Immature natural killer cell (primary cell): ENCODE measurements around the gene PAAF1. TPM values are rescaled to one million over a fixed set of nuclear protein-coding genes. Genes with fewer than 3 reads are reported as not detected.

Experiments used
- DNase-seq, 3 donors: peaks; one replicate each; pipeline ENCODE4 v3.0.0; 2022; ENCODE audit warnings: mixed read lengths in 1 of 3
- H3K27ac Mint-ChIP-seq, 6 donors: one replicate each; pipeline ENCODE4 v1.8.0; 2020; ENCODE audit warnings: mixed read lengths in 6 of 6, mild to moderate bottlenecking in 5 of 6, inconsistent platforms in 4 of 6, moderate library complexity in 3 of 6
- H3K27me3 Mint-ChIP-seq, 3 donors: one replicate each; pipeline ENCODE4 v1.8.0; 2020 to 2021; ENCODE audit warnings: low read depth in 3 of 3, mild to moderate bottlenecking in 3 of 3, mixed read lengths in 3 of 3, moderate library complexity in 3 of 3, inconsistent platforms in 1 of 3
- H3K36me3 Mint-ChIP-seq, 3 donors: one replicate each; pipeline ENCODE4 v1.8.0; 2020; ENCODE audit warnings: mixed read lengths in 3 of 3, inconsistent platforms in 2 of 3, mild to moderate bottlenecking in 2 of 3
- H3K4me1 Mint-ChIP-seq, 2 donors: one replicate each; pipeline ENCODE4 v1.8.0; 2020; ENCODE audit warnings: inconsistent platforms in 2 of 2, mild to moderate bottlenecking in 2 of 2, mixed read lengths in 2 of 2, moderate library complexity in 1 of 2
- H3K4me3 Mint-ChIP-seq, 5 donors: one replicate each; pipeline ENCODE4 v1.8.0; 2020; ENCODE audit warnings: mild to moderate bottlenecking in 5 of 5, mixed read lengths in 5 of 5, inconsistent platforms in 3 of 5, moderate library complexity in 3 of 5
- H3K9me3 Mint-ChIP-seq, 6 donors: one replicate each; pipeline ENCODE4 v1.8.0; 2020; ENCODE audit warnings: mild to moderate bottlenecking in 6 of 6, mixed read lengths in 6 of 6, inconsistent platforms in 4 of 6, moderate library complexity in 3 of 6
- polyA plus RNA-seq, 3 donors: library from polyadenylated mRNA; unstranded; fragments of 300-500 nt; fragmentation: Illumina TruSeq; gene quantifications; one replicate each; pipeline ENCODE4 v1.2.3, GENCODE V29; 2021

Gene PAAF1
- polyA plus RNA-seq, 3 donors from 2014 or later = 10.7 to 21.5 (median 14.0) TPM

DNA sequence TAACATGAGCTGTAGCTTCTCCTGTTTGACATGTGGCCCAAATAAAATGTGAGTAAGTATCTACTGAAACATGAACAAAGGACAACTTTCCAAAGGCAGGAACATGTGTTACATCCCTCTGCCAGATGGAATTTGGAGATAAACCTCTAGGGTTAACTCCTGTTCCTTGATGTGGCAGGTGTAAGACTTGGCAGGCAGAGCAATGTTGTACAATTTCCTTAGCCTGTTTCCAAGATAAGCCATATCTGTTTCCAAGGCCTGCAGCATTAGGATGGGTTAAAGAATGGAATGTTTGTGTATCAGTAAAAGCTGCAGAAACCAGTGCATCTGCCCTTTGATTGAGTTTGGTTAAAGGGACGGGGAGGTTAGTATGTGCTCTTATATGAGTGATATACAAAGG, 65.2 kb downstream of the PAAF1 start:
- DNase-seq = no peak
- peaks cover 6 to 12% (median 10%) of the 10 kb centered on the region in 3 donors for H3K36me3 Mint-ChIP-seq
- no peak overlapping the region for H3K4me3 Mint-ChIP-seq
- H3K4me1 Mint-ChIP-seq = no peaks in the 10 kb centered on the region
- H3K27me3 Mint-ChIP-seq = peaks cover 0 to 3% (median 2%) of the 10 kb centered on the region in 3 donors
- no peak overlapping the region for H3K27ac Mint-ChIP-seq
- peaks cover 0 to 9% (median 3%) of the 10 kb centered on the region in 6 donors for H3K9me3 Mint-ChIP-seq

DNA sequence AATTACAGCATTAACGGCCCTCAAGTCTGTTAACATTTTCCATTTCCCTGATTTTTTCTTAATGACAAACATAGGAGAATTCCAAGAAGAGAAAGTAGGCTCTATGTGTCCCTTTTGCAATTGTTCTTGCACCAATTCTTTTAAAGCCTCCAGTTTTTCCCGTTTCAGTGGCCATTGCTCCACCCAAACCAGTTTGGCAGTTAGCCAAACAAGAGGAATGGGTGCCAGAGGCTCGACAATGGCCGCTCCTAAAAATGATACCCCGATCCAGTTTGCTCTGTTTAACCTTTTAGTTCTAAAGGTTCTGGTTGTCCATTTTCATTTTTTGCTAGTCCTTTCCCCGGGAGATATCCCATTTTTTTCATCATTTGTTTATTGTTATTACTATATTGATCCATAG, 67.3 kb downstream of the PAAF1 start:
- H3K36me3 Mint-ChIP-seq = peaks cover 6 to 11% (median 7%) of the 10 kb centered on the region in 3 donors
- H3K9me3 Mint-ChIP-seq = peaks cover 0 to 9% (median 4%) of the 10 kb centered on the region in 6 donors
- no peak overlapping the region for H3K4me3 Mint-ChIP-seq
- DNase-seq = no peak
- H3K27ac Mint-ChIP-seq = no peak overlapping the region
- no peaks in the 10 kb centered on the region for H3K4me1 Mint-ChIP-seq
- H3K27me3 Mint-ChIP-seq = peaks cover 2 to 4% (median 2%) of the 10 kb centered on the region in 3 donors

DNA sequence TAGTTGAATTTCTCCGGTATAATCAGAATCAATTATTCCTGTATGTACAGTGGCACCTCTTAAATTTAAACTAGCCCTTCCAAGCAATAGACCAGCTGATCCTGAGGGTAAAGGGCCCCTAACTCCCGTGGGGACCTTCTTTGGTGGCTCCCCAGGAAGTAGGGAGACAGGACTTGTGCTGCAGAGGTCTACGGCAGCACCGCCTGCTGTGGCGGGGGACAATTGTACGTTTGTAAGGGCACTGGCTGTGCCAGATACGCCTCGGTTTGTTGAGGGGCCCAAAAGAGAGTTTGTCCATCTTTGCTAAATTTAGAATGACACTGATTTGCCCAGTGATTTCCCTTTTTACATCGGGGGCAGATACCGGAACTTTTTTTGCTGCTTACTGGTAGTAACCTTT, 68.1 kb downstream of the PAAF1 start:
- H3K4me3 Mint-ChIP-seq = no peak overlapping the region
- H3K4me1 Mint-ChIP-seq = no peaks in the 10 kb centered on the region
- H3K36me3 Mint-ChIP-seq = peaks cover 6 to 11% (median 7%) of the 10 kb centered on the region in 3 donors
- H3K27me3 Mint-ChIP-seq = peaks cover 2 to 4% (median 2%) of the 10 kb centered on the region in 3 donors
- H3K9me3 Mint-ChIP-seq = peaks cover 0 to 9% (median 4%) of the 10 kb centered on the region in 6 donors
- no peak for DNase-seq
- no peak overlapping the region for H3K27ac Mint-ChIP-seq

DNA sequence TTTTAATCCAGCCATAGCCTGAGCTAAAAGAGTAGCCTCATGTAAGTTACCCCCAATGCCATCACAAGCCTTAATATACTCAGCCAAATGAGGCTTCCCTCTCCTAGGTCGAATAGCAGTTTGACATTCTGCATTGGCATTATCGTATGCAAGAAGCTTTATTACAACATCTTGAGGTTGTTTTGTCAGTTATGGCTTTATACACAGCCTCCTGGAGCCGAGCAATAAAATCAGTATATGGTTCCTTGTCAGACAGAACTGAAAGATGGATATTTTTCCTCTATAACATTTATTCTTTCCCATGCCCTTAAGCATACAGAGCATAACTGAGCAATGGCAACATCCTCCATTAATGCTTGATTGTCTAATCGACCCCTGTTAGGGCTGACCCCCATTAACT, 68.6 kb downstream of the PAAF1 start:
- Mint-ChIP-seq H3K4me3 (no peak overlapping the region), H3K27ac (no peak overlapping the region), H3K9me3 (peaks cover 0 to 9% (median 4%) of the 10 kb centered on the region in 6 donors), H3K36me3 (peaks cover 6 to 11% (median 7%) of the 10 kb centered on the region in 3 donors), H3K4me1 (no peaks in the 10 kb centered on the region), H3K27me3 (peaks cover 2 to 4% (median 2%) of the 10 kb centered on the region in 3 donors)
- no peak for DNase-seq

DNA sequence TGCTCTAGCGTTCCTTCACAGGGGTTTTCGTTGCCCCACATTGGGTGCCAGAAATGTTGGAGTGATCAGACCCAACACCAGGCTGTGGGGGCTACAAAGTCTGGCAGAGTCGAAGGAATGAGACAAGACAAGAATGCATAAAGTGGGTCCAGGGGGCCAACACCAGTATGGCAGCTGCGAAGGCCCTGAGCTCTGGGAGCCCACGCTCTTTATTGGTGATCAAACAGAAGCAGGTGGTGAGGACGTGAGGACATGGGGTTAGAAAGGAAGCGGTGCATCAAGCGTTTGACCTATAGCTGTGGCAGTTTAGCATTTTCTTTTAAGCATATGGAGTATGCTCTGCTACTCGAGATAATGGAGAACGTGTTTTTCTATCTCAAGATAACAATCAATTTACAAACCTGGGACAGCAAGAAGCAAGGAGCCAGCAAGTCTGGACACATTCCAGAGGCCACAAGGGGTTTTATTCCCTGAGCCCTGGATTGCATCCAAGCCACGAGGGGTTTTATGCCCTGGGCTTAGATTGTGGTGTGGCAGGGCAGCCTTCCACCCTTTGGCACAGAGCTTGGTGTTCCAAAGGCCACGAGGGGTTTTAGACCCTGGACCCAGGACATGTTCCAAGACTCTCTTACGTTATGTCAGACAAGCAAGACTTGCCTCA, 70.1 kb downstream of the PAAF1 start:
- peaks cover 0 to 2% (median 0%) of the 10 kb centered on the region in 6 donors for H3K9me3 Mint-ChIP-seq
- peaks cover 2 to 4% (median 2%) of the 10 kb centered on the region in 3 donors for H3K27me3 Mint-ChIP-seq
- H3K27ac Mint-ChIP-seq = peak overlapping the region in 1 of 6 donors; percentile 36
- H3K36me3 Mint-ChIP-seq = peaks cover 0 to 4% (median 0%) of the 10 kb centered on the region in 3 donors
- H3K4me1 Mint-ChIP-seq = no peaks in the 10 kb centered on the region
- DNase-seq = no peak
- no peak overlapping the region for H3K4me3 Mint-ChIP-seq

DNA sequence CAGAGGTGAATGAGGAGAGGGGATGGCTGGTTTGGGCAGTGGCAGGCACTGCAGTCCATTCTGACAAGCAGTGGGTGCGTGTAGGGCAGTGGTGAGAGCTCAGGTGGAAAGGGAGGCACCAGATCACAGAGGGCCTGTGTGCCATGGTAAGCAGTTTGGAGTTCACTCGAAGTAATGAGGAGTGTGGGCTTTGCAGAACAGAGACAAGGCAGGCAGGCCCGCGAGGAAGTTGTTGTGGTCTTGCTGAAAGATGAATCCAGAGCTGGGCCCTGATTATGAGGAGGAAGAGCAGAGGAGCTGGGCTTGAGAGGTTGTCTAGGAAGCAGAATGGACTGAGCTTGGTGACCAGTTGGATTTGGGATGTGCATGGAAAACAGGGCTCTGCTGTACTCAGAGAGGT, 72.4 kb downstream of the PAAF1 start:
- no peaks in the 10 kb centered on the region for H3K4me1 Mint-ChIP-seq
- peaks cover 2 to 4% (median 4%) of the 10 kb centered on the region in 3 donors for H3K27me3 Mint-ChIP-seq
- H3K27ac Mint-ChIP-seq = peak overlapping the region in 1 of 6 donors; percentile 4
- H3K9me3 Mint-ChIP-seq = peaks cover 0 to 2% (median 0%) of the 10 kb centered on the region in 6 donors
- peaks cover 0 to 4% (median 0%) of the 10 kb centered on the region in 3 donors for H3K36me3 Mint-ChIP-seq
- no peak for DNase-seq
- H3K4me3 Mint-ChIP-seq = no peak overlapping the region

DNA sequence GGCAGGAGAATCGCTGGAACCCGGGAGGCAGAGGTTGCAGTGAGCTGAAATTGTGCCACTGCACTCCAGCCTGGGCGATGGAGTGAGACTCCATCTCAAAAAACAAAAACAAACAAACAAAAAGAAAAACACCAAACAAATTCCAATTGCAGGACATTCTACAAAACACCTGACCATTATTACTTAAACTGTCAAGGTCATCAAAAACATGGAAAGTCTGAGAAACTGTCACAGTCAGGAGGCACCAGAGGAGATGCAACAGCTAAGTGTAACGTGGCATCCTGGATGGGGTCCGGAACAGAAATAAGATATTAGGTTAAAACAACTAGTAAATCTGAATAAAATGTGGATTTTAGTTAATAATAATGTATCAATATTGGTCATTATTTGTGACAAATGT, 73.1 kb downstream of the PAAF1 start:
- Mint-ChIP-seq H3K27ac (no peak overlapping the region), H3K36me3 (peaks cover 0 to 4% (median 0%) of the 10 kb centered on the region in 3 donors), H3K4me3 (no peak overlapping the region), H3K9me3 (peaks cover 0 to 2% (median 0%) of the 10 kb centered on the region in 6 donors), H3K4me1 (no peaks in the 10 kb centered on the region), H3K27me3 (peaks cover 2 to 4% (median 4%) of the 10 kb centered on the region in 3 donors)
- DNase-seq = no peak

DNA sequence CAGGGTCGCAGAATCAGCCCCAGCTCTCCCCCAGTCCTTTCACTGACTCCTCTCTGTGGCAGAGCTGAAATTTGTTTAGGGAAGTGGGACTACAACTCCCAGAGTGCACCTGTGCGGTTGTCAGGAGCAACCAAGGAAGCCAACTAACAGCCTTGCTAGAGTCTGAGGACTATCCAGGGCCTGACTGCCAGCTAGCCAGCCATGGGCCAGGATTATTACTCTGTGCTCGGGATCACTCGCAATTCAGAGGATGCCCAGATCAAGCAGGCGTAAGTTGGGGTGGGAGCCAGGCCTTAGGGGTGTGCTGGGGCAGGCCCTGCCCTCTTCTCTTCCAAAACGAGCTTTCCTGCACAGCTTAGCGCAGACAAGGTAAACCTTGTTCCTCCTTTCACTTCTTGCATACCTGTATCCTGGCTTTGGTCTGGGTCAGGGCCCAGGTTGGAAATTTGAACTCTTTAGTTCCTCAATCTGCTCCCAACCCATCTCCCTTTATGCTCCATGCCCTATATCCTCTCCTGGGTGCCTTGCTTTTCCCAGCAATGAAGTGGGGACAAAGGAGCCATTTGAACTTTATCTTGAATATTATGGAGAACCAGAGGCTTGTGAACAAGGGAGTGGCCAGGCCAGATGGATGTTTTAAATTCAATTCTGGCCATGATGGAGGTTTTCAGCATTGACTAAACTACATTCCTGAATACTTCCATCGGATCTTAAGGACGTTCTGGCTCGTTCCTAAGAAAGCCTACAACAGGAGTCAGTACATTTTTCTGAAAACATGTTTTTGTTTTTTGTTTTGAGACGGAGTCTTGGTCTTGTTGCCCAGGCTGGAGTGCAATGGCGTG, 74.3 kb downstream of the PAAF1 start, which contains the start of gene DNAJB13:
DNAJB13 (plus strand) TSS at position 158 of the 842 bp plus-strand sequence; CDS start at position 202, 44 bp downstream.
- Mint-ChIP-seq H3K27ac (no peak within 1 kb of the TSS), H3K4me3 (no peak within 1 kb of the TSS), H3K36me3 (peaks cover 0 to 4% (median 1%) of the 10 kb centered on the region in 3 donors), H3K27me3 (peaks cover 0 to 7% (median 4%) of the 10 kb centered on the region in 3 donors), H3K4me1 (no peaks in the 10 kb centered on the region), H3K9me3 (peaks cover 0 to 2% (median 0%) of the 10 kb centered on the region in 6 donors)
- no peak for DNase-seq

DNA sequence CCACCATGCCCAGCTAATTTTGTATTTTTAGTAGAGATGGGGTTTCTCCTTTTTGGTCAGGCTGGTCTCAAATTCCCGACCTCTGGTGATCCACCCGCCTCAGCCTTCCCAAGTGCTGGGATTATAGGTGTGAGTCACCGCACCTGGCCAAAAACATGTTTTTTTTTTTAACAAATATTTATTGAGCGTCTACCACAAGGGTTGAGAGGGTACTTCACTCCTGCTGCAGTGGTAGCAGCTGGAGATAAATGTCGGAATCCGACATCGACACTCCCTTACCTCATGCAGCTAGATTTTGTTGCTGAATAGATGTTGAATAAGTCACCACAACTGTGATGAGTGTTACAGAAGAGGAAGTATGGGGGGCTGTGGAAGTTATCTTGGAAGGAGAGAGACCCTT, 75.0 kb downstream of the PAAF1 start:
- DNase-seq = no peak
- Mint-ChIP-seq H3K36me3 (peaks cover 0 to 4% (median 3%) of the 10 kb centered on the region in 3 donors), H3K9me3 (peaks cover 0 to 2% (median 0%) of the 10 kb centered on the region in 6 donors), H3K27ac (no peak overlapping the region), H3K4me1 (no peaks in the 10 kb centered on the region), H3K27me3 (peaks cover 0 to 13% (median 4%) of the 10 kb centered on the region in 3 donors), H3K4me3 (no peak overlapping the region)

DNA sequence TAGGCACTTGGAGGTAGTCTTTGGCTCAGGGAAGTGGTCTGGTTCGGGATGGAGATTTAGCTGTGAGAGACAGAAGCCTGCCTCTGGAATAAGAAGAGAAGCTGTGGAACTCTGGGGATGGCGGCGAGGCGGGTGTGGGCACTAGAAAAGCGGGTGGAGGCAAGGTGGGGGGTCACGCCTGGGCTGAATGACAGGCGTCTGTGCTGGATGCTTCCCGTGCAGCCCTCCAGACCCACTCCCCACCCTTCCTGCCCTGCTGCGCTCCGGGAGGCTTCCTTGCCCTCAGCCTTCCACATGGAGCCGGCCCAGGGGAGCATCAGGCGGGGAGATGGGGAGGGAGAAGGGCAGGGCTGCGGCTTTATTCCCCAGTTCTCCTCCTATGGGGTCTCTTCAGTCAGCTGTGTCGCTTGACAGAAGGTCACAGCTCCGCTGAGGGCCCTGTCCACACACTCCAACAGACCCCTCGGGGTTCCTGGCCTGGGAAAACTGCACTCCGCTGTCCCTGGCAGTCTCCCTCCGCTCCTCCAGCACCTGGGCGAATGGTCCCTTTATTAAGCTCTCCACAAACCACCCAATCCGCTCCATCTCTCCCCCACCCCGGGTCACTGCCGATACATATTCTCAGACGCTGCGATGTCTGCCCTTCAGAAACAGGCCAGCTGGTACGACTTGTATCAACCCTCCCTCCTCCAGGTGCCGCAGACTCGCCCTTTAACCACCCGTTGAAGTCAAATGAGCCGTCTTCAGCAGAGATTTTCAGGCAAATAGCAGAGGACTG, 80.3 kb downstream of the PAAF1 start:
- peaks cover 2 to 14% (median 4%) of the 10 kb centered on the region in 3 donors for H3K27me3 Mint-ChIP-seq
- peaks cover 0 to 6% of the 10 kb centered on the region in 2 donors for H3K4me1 Mint-ChIP-seq
- no peak overlapping the region for H3K27ac Mint-ChIP-seq
- H3K36me3 Mint-ChIP-seq = peaks cover 0 to 3% (median 0%) of the 10 kb centered on the region in 3 donors
- DNase-seq = no peak
- H3K4me3 Mint-ChIP-seq = peak overlapping the region in 1 of 5 donors; percentile 44
- H3K9me3 Mint-ChIP-seq = no peaks in the 10 kb centered on the region

DNA sequence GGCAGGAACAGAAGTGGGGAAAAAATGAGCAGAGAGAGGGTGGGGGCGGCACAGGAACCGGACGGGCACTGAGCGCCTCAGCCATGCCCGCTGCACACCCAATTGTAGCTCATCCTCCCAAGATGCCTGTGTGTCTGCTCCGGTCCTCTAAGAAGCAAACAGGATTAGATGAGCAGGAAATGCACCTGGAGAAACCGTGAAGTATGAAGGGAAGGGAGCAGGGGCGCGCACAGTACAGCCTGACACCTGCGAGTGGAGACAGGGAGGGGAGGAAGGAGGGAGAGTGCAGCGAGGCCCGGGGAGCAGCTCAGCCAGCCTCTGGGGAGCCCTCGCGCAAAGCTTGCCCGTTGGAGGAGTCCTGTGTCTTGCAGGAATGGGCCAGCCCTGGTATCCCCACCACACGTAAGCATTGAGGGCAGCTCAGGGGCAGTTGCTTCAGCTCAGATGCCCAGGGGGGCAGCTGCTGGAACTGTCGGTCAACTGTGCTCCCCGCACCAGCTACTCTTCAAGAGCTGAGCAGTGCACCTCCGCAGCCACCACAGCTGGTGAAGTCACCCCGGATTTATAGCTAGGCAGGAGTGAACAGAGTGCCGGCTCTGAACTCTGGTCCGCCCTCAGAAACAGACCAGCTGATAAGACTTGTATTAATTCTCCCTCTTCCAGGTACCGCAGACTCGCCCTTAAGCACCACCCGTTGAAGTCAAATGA, 81.0 kb downstream of the PAAF1 start:
- Mint-ChIP-seq H3K27me3 (peaks cover 3 to 14% (median 4%) of the 10 kb centered on the region in 3 donors), H3K27ac (no peak overlapping the region), H3K9me3 (no peaks in the 10 kb centered on the region), H3K4me3 (peak overlapping the region in 1 of 5 donors; percentile 44), H3K4me1 (peaks cover 0 to 6% of the 10 kb centered on the region in 2 donors), H3K36me3 (peaks cover 0 to 3% (median 0%) of the 10 kb centered on the region in 3 donors)
- no peak for DNase-seq

DNA sequence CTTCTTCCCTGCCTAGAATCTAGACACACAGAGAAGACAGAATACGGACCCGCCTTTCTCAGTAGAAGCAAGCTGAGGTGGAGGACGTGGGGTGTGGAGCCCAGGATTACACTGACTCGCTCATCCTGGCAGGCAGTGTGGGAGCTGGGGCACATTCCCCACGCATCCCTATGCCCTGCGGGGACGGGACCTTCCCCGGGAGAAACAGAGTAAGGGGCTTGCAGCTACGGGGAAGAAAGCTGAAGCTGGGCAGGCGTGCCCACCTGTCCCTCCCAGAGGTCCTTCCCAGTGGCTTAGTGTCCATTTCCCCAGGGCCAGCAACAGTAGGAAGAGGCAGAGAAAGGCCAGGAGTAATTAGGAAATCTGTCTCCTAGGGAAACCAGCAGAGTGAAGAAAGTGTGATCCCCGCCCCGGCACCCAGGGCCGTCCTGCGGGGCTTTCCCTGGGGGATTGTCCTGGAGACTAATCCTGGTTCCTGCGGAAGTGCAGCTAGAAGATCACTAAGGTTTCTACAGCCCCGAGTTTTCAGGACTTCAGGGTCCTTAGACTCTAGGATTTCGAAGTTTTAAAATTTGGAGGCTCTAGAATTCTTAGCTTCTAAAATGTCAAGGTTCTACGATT, 81.8 kb downstream of the PAAF1 start:
- peaks cover 0 to 3% (median 0%) of the 10 kb centered on the region in 3 donors for H3K36me3 Mint-ChIP-seq
- H3K27me3 Mint-ChIP-seq = peaks cover 1 to 14% (median 4%) of the 10 kb centered on the region in 3 donors
- no peak for DNase-seq
- no peaks in the 10 kb centered on the region for H3K9me3 Mint-ChIP-seq
- H3K4me1 Mint-ChIP-seq = peaks cover 0 to 6% of the 10 kb centered on the region in 2 donors
- no peak overlapping the region for H3K4me3 Mint-ChIP-seq
- no peak overlapping the region for H3K27ac Mint-ChIP-seq
